SK-N-SH treated with all-trans-retinoic acid at 6 μM for 48 hours (cell line): ENCODE data around the gene MYO1B.

Experiments used
- ATAC-seq: fragments of 200-7000 bp; cut with Tn5 transposase; 3 replicates; pipeline ENCODE4 v1.9.1; 2020; ENCODE audit warnings: mild to moderate bottlenecking, moderate library complexity
- ARNTL ChIP-seq: fragments of 450-650 bp; formaldehyde crosslinking; IDR thresholded peaks from 2 replicates; pipeline ENCODE4 v1.5.0; 2020; ENCODE audit warnings: low read depth, mild to moderate bottlenecking, moderate library complexity, borderline replicate concordance
- CSDC2 ChIP-seq: fragments of 250-450 bp; sonication (Bioruptor Pico); IDR thresholded peaks from 2 replicates; pipeline ENCODE4 v1.5.0; 2020; ENCODE audit warnings: mild to moderate bottlenecking, moderate library complexity
- CSRNP3 ChIP-seq: fragments of 250-450 bp; sonication (Bioruptor Pico); IDR thresholded peaks from 2 replicates; pipeline ENCODE4 v1.5.1; 2021; ENCODE audit warnings: mild to moderate bottlenecking, moderate library complexity
- ESRRG ChIP-seq: fragments of 250-450 bp; sonication (Bioruptor Pico); IDR thresholded peaks from 2 replicates; pipeline ENCODE4 v1.6.1; 2021; ENCODE audit warnings: mild to moderate bottlenecking
- GLIS3 ChIP-seq: fragments of 250-450 bp; sonication (Bioruptor Pico); IDR thresholded peaks from 2 replicates; pipeline ENCODE4 v1.5.0; 2020; ENCODE audit warnings: mild to moderate bottlenecking, moderate library complexity
- ISL1 ChIP-seq: fragments of 250-450 bp; sonication (Bioruptor Pico); IDR thresholded peaks from 2 replicates; pipeline ENCODE4 v2.1.2; 2022; ENCODE audit warnings: mild to moderate bottlenecking, moderate library complexity
- OSR1 ChIP-seq: fragments of 250-450 bp; sonication (Bioruptor Pico); IDR thresholded peaks from 2 replicates; pipeline ENCODE4 v1.8.0; 2022; ENCODE audit warnings: moderate library complexity, mild to moderate bottlenecking, inconsistent platforms
- PPARA ChIP-seq: fragments of 250-450 bp; sonication (Bioruptor Pico); IDR thresholded peaks from 2 replicates; pipeline ENCODE4 v1.5.0; 2020; ENCODE audit warnings: mild to moderate bottlenecking, borderline replicate concordance
- RARB ChIP-seq: fragments of 250-450 bp; sonication (Bioruptor Pico); IDR thresholded peaks from 2 replicates; pipeline ENCODE4 v1.8.0; 2021; ENCODE audit warnings: mild to moderate bottlenecking, moderate library complexity
- SNAI2 ChIP-seq: fragments of 250-450 bp; sonication (Bioruptor Pico); IDR thresholded peaks from 2 replicates; pipeline ENCODE4 v1.5.0; 2020; ENCODE audit warnings: mild to moderate bottlenecking, moderate library complexity
- TCF4 ChIP-seq: fragments of 250-450 bp; sonication (Bioruptor Pico); IDR thresholded peaks from 2 replicates; pipeline ENCODE4 v1.8.0; 2021; ENCODE audit warnings: mild to moderate bottlenecking, moderate library complexity, borderline replicate concordance
- TOX ChIP-seq: fragments of 250-450 bp; sonication (Bioruptor Pico); IDR thresholded peaks from 2 replicates; pipeline ENCODE4 v1.8.0; 2021; ENCODE audit warnings: mild to moderate bottlenecking, moderate library complexity, borderline replicate concordance
- ZFP3 ChIP-seq: fragments of 250-450 bp; sonication (Bioruptor Pico); IDR thresholded peaks from 2 replicates; pipeline ENCODE4 v1.5.0; 2020; ENCODE audit warnings: mild to moderate bottlenecking, moderate library complexity
- ZFP30 ChIP-seq: fragments of 450-650 bp; formaldehyde crosslinking; IDR thresholded peaks from 2 replicates; pipeline ENCODE4 v1.5.0; 2022; ENCODE audit warnings: mild to moderate bottlenecking, moderate library complexity
- ZNF565 ChIP-seq: fragments of 450-650 bp; formaldehyde crosslinking; conservative IDR thresholded peaks from 2 replicates; pipeline ENCODE4 v1.5.0; 2020; ENCODE audit warnings: low read depth, mild to moderate bottlenecking, moderate library complexity
- ZNF8 ChIP-seq: fragments of 450-650 bp; formaldehyde crosslinking; IDR thresholded peaks from 2 replicates; pipeline ENCODE4 v1.5.0; 2020; ENCODE audit warnings: mild to moderate bottlenecking, moderate library complexity
- TF ChIP-seq, protein P1 (sequence below): fragments of 250-450 bp; sonication (Bioruptor Pico); IDR thresholded peaks from 2 replicates; pipeline ENCODE4 v1.8.0; 2021; ENCODE audit warnings: low read depth, mild to moderate bottlenecking, moderate library complexity, borderline replicate concordance
- TF ChIP-seq, protein P2 (sequence below): fragments of 250-450 bp; sonication (Bioruptor Pico); IDR thresholded peaks from 2 replicates; pipeline ENCODE4 v1.5.0; 2020; ENCODE audit warnings: mild to moderate bottlenecking, moderate library complexity
- TF ChIP-seq, protein P3 (sequence below): fragments of 250-450 bp; sonication (Bioruptor Pico); IDR thresholded peaks from 2 replicates; pipeline ENCODE4 v1.8.0; 2020; ENCODE audit warnings: mild to moderate bottlenecking, moderate library complexity, borderline replicate concordance

The MYO1B gene

GRCh38 chr2:191266201-191266600 lies 21.0 kb downstream of the MYO1B start:
- TF ChIP-seq ARNTL (CRISPR knock-in tag), result no peak
- no peak for TF ChIP-seq OSR1 (CRISPR knock-in tag)
- no peak for TF ChIP-seq ESRRG (CRISPR knock-in tag)
- TF ChIP-seq CSDC2 (CRISPR knock-in tag), result no peak
- ATAC-seq, result no peak

- TF ChIP-seq SNAI2 (no peak), ZNF8 (CRISPR knock-in tag) (no peak), PPARA (no peak), ZNF565 (CRISPR knock-in tag) (no peak), CSDC2 (CRISPR knock-in tag) (no peak), OSR1 (CRISPR knock-in tag) (no peak), TOX (no peak), ZFP3 (CRISPR knock-in tag) (no peak), ISL1 (CRISPR knock-in tag) (no peak), GLIS3 (CRISPR knock-in tag) (no peak), CSRNP3 (CRISPR knock-in tag) (no peak), ESRRG (CRISPR knock-in tag) (no peak), ARNTL (CRISPR knock-in tag) (no peak)
- TF ChIP-seq, protein P1, sequence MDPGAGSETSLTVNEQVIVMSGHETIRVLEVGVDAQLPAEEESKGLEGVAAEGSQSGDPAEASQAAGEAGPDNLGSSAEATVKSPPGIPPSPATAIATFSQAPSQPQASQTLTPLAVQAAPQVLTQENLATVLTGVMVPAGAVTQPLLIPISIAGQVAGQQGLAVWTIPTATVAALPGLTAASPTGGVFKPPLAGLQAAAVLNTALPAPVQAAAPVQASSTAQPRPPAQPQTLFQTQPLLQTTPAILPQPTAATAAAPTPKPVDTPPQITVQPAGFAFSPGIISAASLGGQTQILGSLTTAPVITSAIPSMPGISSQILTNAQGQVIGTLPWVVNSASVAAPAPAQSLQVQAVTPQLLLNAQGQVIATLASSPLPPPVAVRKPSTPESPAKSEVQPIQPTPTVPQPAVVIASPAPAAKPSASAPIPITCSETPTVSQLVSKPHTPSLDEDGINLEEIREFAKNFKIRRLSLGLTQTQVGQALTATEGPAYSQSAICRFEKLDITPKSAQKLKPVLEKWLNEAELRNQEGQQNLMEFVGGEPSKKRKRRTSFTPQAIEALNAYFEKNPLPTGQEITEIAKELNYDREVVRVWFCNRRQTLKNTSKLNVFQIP (CRISPR knock-in tag), result no peak
- TF ChIP-seq, protein P2, sequence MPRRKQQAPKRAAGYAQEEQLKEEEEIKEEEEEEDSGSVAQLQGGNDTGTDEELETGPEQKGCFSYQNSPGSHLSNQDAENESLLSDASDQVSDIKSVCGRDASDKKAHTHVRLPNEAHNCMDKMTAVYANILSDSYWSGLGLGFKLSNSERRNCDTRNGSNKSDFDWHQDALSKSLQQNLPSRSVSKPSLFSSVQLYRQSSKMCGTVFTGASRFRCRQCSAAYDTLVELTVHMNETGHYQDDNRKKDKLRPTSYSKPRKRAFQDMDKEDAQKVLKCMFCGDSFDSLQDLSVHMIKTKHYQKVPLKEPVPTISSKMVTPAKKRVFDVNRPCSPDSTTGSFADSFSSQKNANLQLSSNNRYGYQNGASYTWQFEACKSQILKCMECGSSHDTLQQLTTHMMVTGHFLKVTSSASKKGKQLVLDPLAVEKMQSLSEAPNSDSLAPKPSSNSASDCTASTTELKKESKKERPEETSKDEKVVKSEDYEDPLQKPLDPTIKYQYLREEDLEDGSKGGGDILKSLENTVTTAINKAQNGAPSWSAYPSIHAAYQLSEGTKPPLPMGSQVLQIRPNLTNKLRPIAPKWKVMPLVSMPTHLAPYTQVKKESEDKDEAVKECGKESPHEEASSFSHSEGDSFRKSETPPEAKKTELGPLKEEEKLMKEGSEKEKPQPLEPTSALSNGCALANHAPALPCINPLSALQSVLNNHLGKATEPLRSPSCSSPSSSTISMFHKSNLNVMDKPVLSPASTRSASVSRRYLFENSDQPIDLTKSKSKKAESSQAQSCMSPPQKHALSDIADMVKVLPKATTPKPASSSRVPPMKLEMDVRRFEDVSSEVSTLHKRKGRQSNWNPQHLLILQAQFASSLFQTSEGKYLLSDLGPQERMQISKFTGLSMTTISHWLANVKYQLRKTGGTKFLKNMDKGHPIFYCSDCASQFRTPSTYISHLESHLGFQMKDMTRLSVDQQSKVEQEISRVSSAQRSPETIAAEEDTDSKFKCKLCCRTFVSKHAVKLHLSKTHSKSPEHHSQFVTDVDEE, result no peak
- ATAC-seq, result no peak
Observed at GRCh38 chr2:191268596-191268995, 23.4 kb downstream of the MYO1B start.

DNA sequence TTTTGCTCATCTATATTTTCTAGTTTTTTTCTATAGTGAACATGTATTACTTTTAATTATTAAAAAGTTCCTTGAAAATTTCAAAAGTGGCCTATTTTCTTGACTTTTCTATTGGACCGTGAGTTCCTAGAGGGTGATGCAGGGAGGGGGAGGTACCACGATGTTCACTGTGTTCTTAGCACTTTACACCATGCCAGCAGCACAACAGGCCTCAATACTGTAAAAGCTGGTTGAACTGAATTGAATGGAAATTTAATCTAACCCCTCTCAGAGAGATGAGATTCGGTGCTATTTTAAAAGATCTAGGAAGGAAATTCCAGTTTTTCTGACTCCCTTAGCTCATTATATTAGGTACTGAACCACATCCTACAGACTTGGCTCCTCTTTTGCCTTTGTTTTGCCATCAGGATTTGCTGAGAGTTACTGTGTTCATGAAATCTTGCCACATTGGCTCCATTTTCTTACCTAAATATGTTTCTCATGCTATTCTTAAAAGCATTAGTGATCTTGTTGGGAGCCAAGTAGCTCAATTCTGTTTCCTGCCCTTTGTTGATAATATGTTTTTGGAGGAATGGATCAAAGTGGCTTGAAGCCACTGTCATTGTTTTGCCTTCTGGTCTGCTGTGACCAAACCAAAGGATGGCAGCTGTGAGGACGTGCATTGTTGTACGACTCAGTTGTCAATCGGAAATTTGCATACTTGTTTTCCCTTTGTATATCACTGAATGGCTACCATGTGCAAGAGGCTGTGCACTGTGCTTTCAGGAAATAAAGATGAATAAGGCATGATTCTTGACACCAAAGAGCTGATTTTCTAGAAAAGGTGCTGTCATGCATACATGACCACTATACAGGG lies 25.3 kb downstream of the MYO1B start:
- no peak for TF ChIP-seq ZFP30 (CRISPR knock-in tag)
- TF ChIP-seq, protein P2, result no peak
- no peak for TF ChIP-seq ARNTL (CRISPR knock-in tag)
- no peak for TF ChIP-seq ZNF8 (CRISPR knock-in tag)
- no peak for TF ChIP-seq PPARA
- no peak for TF ChIP-seq ZFP3 (CRISPR knock-in tag)
- TF ChIP-seq, protein P3, sequence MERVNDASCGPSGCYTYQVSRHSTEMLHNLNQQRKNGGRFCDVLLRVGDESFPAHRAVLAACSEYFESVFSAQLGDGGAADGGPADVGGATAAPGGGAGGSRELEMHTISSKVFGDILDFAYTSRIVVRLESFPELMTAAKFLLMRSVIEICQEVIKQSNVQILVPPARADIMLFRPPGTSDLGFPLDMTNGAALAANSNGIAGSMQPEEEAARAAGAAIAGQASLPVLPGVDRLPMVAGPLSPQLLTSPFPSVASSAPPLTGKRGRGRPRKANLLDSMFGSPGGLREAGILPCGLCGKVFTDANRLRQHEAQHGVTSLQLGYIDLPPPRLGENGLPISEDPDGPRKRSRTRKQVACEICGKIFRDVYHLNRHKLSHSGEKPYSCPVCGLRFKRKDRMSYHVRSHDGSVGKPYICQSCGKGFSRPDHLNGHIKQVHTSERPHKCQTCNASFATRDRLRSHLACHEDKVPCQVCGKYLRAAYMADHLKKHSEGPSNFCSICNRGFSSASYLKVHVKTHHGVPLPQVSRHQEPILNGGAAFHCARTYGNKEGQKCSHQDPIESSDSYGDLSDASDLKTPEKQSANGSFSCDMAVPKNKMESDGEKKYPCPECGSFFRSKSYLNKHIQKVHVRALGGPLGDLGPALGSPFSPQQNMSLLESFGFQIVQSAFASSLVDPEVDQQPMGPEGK (CRISPR knock-in tag), result no peak
- TF ChIP-seq TCF4, result no peak
- TF ChIP-seq, protein P1 (CRISPR knock-in tag), result no peak
- no peak for TF ChIP-seq RARB (CRISPR knock-in tag)
- TF ChIP-seq, all 23 proteins: peak for 0
- ATAC-seq, result no peak
